Measurements from ENCODE around the gene DET1.

DNA sequence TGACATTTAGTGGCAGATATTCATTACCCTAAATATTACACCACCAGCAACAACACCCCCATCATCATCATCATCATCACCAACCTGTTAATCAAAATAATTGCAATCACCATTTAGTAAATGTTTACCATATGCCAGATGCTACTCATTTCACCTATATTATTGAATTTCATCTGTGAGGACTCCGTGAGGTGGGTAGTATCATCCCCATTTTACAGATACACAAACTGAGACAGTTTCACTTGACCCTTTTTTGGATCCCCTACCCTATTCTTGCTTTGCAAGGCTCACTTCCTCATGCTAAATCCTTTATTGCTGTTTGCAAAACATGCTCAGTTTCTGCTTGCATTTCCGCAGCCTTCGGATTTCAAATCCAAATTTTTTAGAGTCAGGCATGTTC, 18.3 kb upstream of the DET1 start:
- TF ChIP-seq, protein P1, sequence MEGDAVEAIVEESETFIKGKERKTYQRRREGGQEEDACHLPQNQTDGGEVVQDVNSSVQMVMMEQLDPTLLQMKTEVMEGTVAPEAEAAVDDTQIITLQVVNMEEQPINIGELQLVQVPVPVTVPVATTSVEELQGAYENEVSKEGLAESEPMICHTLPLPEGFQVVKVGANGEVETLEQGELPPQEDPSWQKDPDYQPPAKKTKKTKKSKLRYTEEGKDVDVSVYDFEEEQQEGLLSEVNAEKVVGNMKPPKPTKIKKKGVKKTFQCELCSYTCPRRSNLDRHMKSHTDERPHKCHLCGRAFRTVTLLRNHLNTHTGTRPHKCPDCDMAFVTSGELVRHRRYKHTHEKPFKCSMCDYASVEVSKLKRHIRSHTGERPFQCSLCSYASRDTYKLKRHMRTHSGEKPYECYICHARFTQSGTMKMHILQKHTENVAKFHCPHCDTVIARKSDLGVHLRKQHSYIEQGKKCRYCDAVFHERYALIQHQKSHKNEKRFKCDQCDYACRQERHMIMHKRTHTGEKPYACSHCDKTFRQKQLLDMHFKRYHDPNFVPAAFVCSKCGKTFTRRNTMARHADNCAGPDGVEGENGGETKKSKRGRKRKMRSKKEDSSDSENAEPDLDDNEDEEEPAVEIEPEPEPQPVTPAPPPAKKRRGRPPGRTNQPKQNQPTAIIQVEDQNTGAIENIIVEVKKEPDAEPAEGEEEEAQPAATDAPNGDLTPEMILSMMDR (IDR thresholded peaks at IDR 0.05; ENCODE audit: low read length), result no peak
- TF ChIP-seq EZH2 (optimal IDR thresholded peaks at IDR 0.05; ENCODE audit: low read depth, low read length), result no peak

Data from MM.1S (cell line).